ENCODE results near the gene VRK1.
"Not testable (repeated sequence)": the region's sequence is repeated elsewhere in the genome, so short reads cannot be mapped to it uniquely, and the experiment has no call there.

VRK1 gene

GRCh38 chr14:96876747-96877146 lies 79.6 kb downstream of the VRK1 start:
- DNase-seq (ENCODE audit: low read depth in 3 of 3): no peak

- DNase-seq (ENCODE audit: low read depth in 3 of 3): no peak
Measured at GRCh38 chr14:96881713-96882112, 84.5 kb downstream of the VRK1 start.

GRCh38 chr14:96883974-96884373 lies 86.8 kb downstream of the VRK1 start:
- not testable (repeated sequence) for DNase-seq (ENCODE audit: low read depth in 3 of 3)

- DNase-seq (ENCODE audit: low read depth in 3 of 3): no peak
Measured at GRCh38 chr14:96888158-96888557, 91.0 kb downstream of the VRK1 start.

GRCh38 chr14:96888593-96888992 lies 91.4 kb downstream of the VRK1 start:
- no peak for DNase-seq (ENCODE audit: low read depth in 3 of 3)

GRCh38 chr14:96889091-96889490 lies 91.9 kb downstream of the VRK1 start:
- no peak for DNase-seq (ENCODE audit: low read depth in 3 of 3)

- no peak for DNase-seq (ENCODE audit: low read depth in 3 of 3)
Measured at GRCh38 chr14:96893966-96894622, 96.9 kb downstream of the VRK1 start.

- DNase-seq (ENCODE audit: low read depth in 3 of 3): no peak
Measured at GRCh38 chr14:96894966-96895365, 97.8 kb downstream of the VRK1 start.

- no peak for DNase-seq (ENCODE audit: low read depth in 3 of 3)
Measured at GRCh38 chr14:96895658-96896271, 98.6 kb downstream of the VRK1 start.

GRCh38 chr14:96897184-96897583 lies 100.0 kb downstream of the VRK1 start:
- no peak for DNase-seq (ENCODE audit: low read depth in 3 of 3)

GRCh38 chr14:96901227-96901626 lies 104.0 kb downstream of the VRK1 start:
- no peak for DNase-seq (ENCODE audit: low read depth in 3 of 3)

GRCh38 chr14:96902004-96902403 lies 104.8 kb downstream of the VRK1 start:
- DNase-seq (ENCODE audit: low read depth in 3 of 3): no peak

- no peak for DNase-seq (ENCODE audit: low read depth in 3 of 3)
Measured at GRCh38 chr14:96903444-96904023, 106.4 kb downstream of the VRK1 start.

- no peak for DNase-seq (ENCODE audit: low read depth in 3 of 3)
Measured at GRCh38 chr14:96904201-96904600, 107.0 kb downstream of the VRK1 start.

GRCh38 chr14:96905065-96905464 lies 107.9 kb downstream of the VRK1 start:
- no peak for DNase-seq (ENCODE audit: low read depth in 3 of 3)

GRCh38 chr14:96905825-96906224 lies 108.6 kb downstream of the VRK1 start:
- no peak for DNase-seq (ENCODE audit: low read depth in 3 of 3)

- DNase-seq (ENCODE audit: low read depth in 3 of 3): no peak
Measured at GRCh38 chr14:96906434-96906833, 109.3 kb downstream of the VRK1 start.

GRCh38 chr14:96909841-96910364 lies 112.7 kb downstream of the VRK1 start:
- no peak for DNase-seq (ENCODE audit: low read depth in 3 of 3)

GRCh38 chr14:96911499-96912149 lies 114.4 kb downstream of the VRK1 start:
- no peak for DNase-seq (ENCODE audit: low read depth in 3 of 3)

- DNase-seq (ENCODE audit: low read depth in 3 of 3): no peak
Measured at GRCh38 chr14:96914571-96915128, 117.5 kb downstream of the VRK1 start.

GRCh38 chr14:96915478-96915877 lies 118.3 kb downstream of the VRK1 start:
- no peak for DNase-seq (ENCODE audit: low read depth in 3 of 3)

- no peak for DNase-seq (ENCODE audit: low read depth in 3 of 3)
Measured at GRCh38 chr14:96916751-96917150, 119.6 kb downstream of the VRK1 start.

Data from stimulated activated CD4-positive, alpha-beta T cell treated with anti-CD3 and anti-CD28 coated beads, TNF-alpha, amount 100 ng/mL, for 4 hours (primary cell).